ENCODE data around the gene UBR1. TPM values are rescaled to one million over a fixed set of nuclear protein-coding genes. Genes with fewer than 3 reads are reported as not detected.

Gene UBR1
- total and polyA plus RNA-seq, 8 donors: 4.6 to 19.8 (median 14.4) TPM

- 78 to 81% methylated on average over 2 of the region's 2 CpGs for WGBS, 2 donors
- Histone ChIP-seq H3K27me3 (no peaks in the 10 kb centered on the region), H3K36me3 (peaks cover 4 to 26% (median 6%) of the 10 kb centered on the region in 3 donors), H3K4me1 (no peaks in the 10 kb centered on the region), H3K4me3 (no peak overlapping the region), H3K9me3 (no peaks in the 10 kb centered on the region), H3K27ac (no peak overlapping the region)
- DNase-seq (no peak), FAIRE-seq (no peak), ATAC-seq (no peak)
- TF ChIP-seq CTCF (IDR thresholded peaks at IDR 0.05): no peak
- intact Hi-C loops (cut with DNase I): no loop called here
These were observed 34.4 kb downstream of the UBR1 start for GRCh38 chr15:43071451-43071850.

- H3K27ac ChIP-seq: no peak overlapping the region
- 91 to 96% methylated on average over 6 of the region's 6 CpGs for WGBS, 2 donors
- ATAC-seq (no peak), DNase-seq (no peak), FAIRE-seq (no peak)
- no peak for TF ChIP-seq CTCF (IDR thresholded peaks at IDR 0.05)
- H3K36me3 ChIP-seq: peaks cover 4 to 26% (median 6%) of the 10 kb centered on the region in 3 donors
- H3K4me3 ChIP-seq: no peak overlapping the region
- intact Hi-C loops (cut with DNase I): no loop called here
- no peaks in the 10 kb centered on the region for H3K9me3 ChIP-seq
- no peaks in the 10 kb centered on the region for H3K4me1 ChIP-seq
- no peaks in the 10 kb centered on the region for H3K27me3 ChIP-seq
These were observed 34.9 kb downstream of the UBR1 start for GRCh38 chr15:43070893-43071292.

- 88 to 92% methylated on average over 4 of the region's 4 CpGs for WGBS, 2 donors
- TF ChIP-seq CTCF (IDR thresholded peaks at IDR 0.05): no peak
- DNase-seq (no peak), ATAC-seq (no peak), FAIRE-seq (no peak)
- Histone ChIP-seq H3K9me3 (no peaks in the 10 kb centered on the region), H3K4me3 (no peak overlapping the region), H3K27me3 (no peaks in the 10 kb centered on the region), H3K4me1 (no peaks in the 10 kb centered on the region), H3K27ac (no peak overlapping the region), H3K36me3 (peaks cover 4 to 26% (median 6%) of the 10 kb centered on the region in 3 donors)
- intact Hi-C loops (cut with DNase I): no loop called here
These were observed 35.6 kb downstream of the UBR1 start for GRCh38 chr15:43070249-43070648.

- Histone ChIP-seq H3K9me3 (no peaks in the 10 kb centered on the region), H3K27ac (no peak overlapping the region), H3K27me3 (no peaks in the 10 kb centered on the region), H3K36me3 (peaks cover 0 to 12% (median 6%) of the 10 kb centered on the region in 3 donors), H3K4me3 (no peak overlapping the region), H3K4me1 (no peaks in the 10 kb centered on the region)
- intact Hi-C loops (cut with DNase I): no loop called here
- no peak for DNase-seq
- TF ChIP-seq CTCF (IDR thresholded peaks at IDR 0.05): no peak
- FAIRE-seq: no peak
- ATAC-seq: no peak
- WGBS, 2 donors: 97% methylated on average over 8 of the region's 8 CpGs
These were observed 37.9 kb downstream of the UBR1 start for GRCh38 chr15:43067717-43068461.

- Histone ChIP-seq H3K27me3 (no peaks in the 10 kb centered on the region), H3K4me3 (no peak overlapping the region), H3K4me1 (peaks cover 0 to 7% (median 0%) of the 10 kb centered on the region in 3 donors), H3K27ac (no peak overlapping the region), H3K36me3 (peaks cover 0 to 58% (median 18%) of the 10 kb centered on the region in 3 donors), H3K9me3 (no peaks in the 10 kb centered on the region)
- intact Hi-C loops (cut with DNase I): no loop called here
- FAIRE-seq: no peak
- no peak for ATAC-seq
- no peak for DNase-seq
- TF ChIP-seq CTCF (IDR thresholded peaks at IDR 0.05): no peak
These were observed 49.1 kb downstream of the UBR1 start for GRCh38 chr15:43056696-43057095.
